DOHH2 (cell line): ENCODE data around the gene GRIP2.

Experiments
- CTCF ChIP-seq: fragments of 200-600 bp; sonication (generic); IDR thresholded peaks from one replicate; pipeline ENCODE4 v1.5.1; 2014; ENCODE audit warnings: antibody characterized with exemption, mild to moderate bottlenecking, low read depth, low read length; ENCODE audit not compliant: poor library complexity, severe bottlenecking
- EZH2phosphoT487 ChIP-seq: fragments of 200-600 bp; sonication (generic); IDR thresholded peaks from 2 replicates; pipeline ENCODE4 v1.6.1; 2017; ENCODE audit warnings: borderline replicate concordance, mild to moderate bottlenecking, antibody characterized with exemption, low read length, moderate library complexity, mixed read lengths

GRCh38 chr3:14490255-14490654, 49.9 kb downstream of the GRIP2 start:
- TF ChIP-seq CTCF = no peak
- TF ChIP-seq EZH2phosphoT487 = no peak
